HCT116 (cell line): ENCODE data around the gene PARP9.

ENCODE experiments used
- ATF3 ChIP-seq: IDR thresholded peaks from 2 replicates; pipeline ENCODE4 v1.6.1; 2012
- CEBPB ChIP-seq: IDR thresholded peaks from 2 replicates; pipeline ENCODE4 v1.6.1; 2012; ENCODE audit warnings: low read depth
- CTCF ChIP-seq, 3 experiments: fragments of 200-600 bp in 1 of 3; sonication (generic) in 1 of 3; IDR thresholded peaks in 2 of 3; conservative IDR thresholded peaks in 1 of 3; 2 replicates each; pipeline ENCODE4 v1.5.1; 2012 to 2017; ENCODE audit warnings: low read depth in 2 of 3, low read length in 2 of 3, antibody characterized with exemption in 1 of 3, borderline replicate concordance in 1 of 3, control low read depth in 1 of 3, mild to moderate bottlenecking in 1 of 3, mixed read lengths in 1 of 3, mixed run types in 1 of 3, moderate library complexity in 1 of 3; ENCODE audit not compliant: insufficient read depth in 1 of 3
- EZH2 ChIP-seq: fragments of 200-600 bp; sonication (generic); IDR thresholded peaks from 2 replicates; pipeline ENCODE4 v1.6.1; 2017; ENCODE audit warnings: antibody characterized with exemption, mixed run types
- EZH2phosphoT487 ChIP-seq: fragments of 200-600 bp; IDR thresholded peaks from 2 replicates; pipeline ENCODE4 v1.6.1; 2018; ENCODE audit warnings: antibody characterized with exemption, borderline replicate concordance
- FOSL1 ChIP-seq: IDR thresholded peaks from 2 replicates; pipeline ENCODE4 v1.6.1; 2012; ENCODE audit warnings: low read depth
- POLR2A ChIP-seq: IDR thresholded peaks from 2 replicates; pipeline ENCODE4 v1.7.0; 2011; ENCODE audit warnings: borderline replicate concordance; ENCODE audit not compliant: insufficient read depth, insufficient read length; ENCODE audit errors: extremely low read depth
- POLR2AphosphoS5 ChIP-seq: IDR thresholded peaks from 2 replicates; pipeline ENCODE4 v1.6.1; 2011; ENCODE audit warnings: mild to moderate bottlenecking, low read depth, low read length, moderate library complexity
- REST ChIP-seq: IDR thresholded peaks from 2 replicates; pipeline ENCODE4 v1.6.1; 2012; ENCODE audit warnings: low read depth
- ZNF274 ChIP-seq: fragments of 200-500 bp; sonication (Bioruptor generic); IDR thresholded peaks from 2 replicates; pipeline ENCODE4 v1.6.1; 2014; ENCODE audit warnings: mild to moderate bottlenecking, low read depth, low read length, inconsistent platforms

- no peak for TF ChIP-seq EZH2
- peak; percentile 56 for TF ChIP-seq POLR2AphosphoS5
- TF ChIP-seq POLR2A = peak; percentile 32
- no peak for TF ChIP-seq CTCF (IDR thresholded peaks at IDR 0.05 in 2 of 3, conservative IDR thresholded peaks at IDR 0.05 in 1 of 3; ENCODE audit: borderline replicate concordance in 1 of 3, insufficient read depth in 1 of 3, low read depth in 2 of 3, low read length in 2 of 3)
- TF ChIP-seq ZNF274 = no peak
- TF ChIP-seq EZH2phosphoT487 = no peak
- no peak for TF ChIP-seq FOSL1
- TF ChIP-seq REST = no peak
- no peak for TF ChIP-seq ATF3
- TF ChIP-seq CEBPB = no peak
These were observed at the start of gene PARP9, which contains the start of gene DTX3L for GRCh38 chr3:122564155-122564912.
